Cerebellar cortex (tissue), 1 donor: ENCODE results near the gene FADS2.

Source experiments
- DNase-seq: peaks from one replicate; pipeline ENCODE4 v3.0.0-alpha.2; 2015; ENCODE audit warnings: low spot score

Gene FADS2

DNA sequence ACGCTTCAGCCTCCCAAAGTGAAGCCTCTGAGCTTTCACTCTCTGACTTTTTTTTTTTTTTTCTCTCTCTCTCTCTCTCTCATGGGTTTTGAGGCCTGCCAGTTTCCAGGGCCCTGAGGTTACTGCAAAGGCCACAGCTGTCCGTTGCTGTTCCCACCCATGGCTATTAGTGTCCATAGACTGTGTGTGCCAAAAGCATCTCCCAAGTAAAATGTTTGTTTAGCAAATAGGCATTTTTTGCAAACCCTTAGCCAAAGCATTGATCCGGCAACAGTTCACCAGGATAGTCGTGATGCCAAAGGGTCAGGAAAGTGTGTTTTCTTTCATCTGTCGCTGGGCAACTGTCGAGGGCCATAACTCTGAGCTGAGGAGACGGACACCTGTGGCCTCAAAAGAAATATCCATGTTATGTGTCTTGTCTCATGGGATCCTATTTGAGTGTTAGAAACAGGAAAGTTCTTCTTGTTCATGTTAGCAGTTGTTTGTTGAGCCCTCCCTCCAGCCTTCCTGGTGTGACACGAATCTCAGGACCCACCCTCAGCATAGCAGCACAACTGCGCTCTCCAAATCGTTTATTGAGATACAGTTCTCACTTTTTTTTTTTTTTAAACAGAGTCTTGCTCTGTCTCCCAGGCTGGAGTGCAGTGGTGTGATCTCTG, 18.4 kb downstream of the FADS2 start:
- no peak for DNase-seq

DNA sequence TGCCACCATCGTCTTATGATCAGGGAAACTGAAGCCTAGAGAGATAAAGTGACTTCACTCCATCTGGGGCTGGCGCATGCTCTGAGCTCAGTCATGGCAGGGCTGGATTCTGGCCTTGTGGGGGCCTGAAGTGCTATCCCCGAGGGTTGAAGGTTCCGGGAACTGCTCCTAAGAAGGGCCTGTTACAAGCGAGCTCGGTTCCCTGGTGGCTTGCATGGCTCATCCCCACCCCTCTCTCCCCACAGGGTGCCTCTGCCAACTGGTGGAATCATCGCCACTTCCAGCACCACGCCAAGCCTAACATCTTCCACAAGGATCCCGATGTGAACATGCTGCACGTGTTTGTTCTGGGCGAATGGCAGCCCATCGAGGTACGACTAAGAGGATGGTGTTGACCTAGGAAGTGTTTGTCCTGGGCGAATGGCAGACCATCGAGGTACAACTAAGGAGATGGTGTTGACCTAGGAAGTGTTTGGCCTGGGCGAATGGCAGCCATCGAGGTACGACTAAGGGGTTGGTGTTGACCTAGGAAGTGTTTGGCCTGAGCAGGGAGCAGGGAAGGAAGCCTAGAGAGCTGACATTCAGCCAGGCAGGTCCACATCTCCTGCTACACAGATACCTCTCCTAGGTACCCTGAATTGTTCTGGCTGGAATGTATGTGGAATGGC, 19.9 kb downstream of the FADS2 start:
- DNase-seq, result no peak

DNA sequence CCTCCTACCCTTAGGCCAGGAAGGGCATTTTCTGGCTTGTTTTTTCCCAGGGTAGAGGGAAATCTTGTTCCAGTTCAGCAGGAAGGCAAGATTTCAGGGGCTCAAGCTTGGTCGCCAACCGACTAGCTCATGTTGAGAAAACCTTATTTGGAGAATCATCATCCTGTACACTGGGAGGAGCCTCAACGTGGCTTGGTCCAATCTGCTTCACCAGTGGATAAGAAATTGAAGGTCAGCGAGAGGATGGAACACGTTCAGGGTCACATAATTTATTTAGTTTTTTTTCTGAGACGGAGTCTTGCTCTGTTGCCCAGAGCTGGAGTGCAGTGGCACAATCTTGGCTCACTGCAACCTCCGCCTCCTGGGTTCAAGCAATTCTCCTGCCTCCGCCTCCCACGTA, 20.5 kb downstream of the FADS2 start:
- DNase-seq, result no peak

DNA sequence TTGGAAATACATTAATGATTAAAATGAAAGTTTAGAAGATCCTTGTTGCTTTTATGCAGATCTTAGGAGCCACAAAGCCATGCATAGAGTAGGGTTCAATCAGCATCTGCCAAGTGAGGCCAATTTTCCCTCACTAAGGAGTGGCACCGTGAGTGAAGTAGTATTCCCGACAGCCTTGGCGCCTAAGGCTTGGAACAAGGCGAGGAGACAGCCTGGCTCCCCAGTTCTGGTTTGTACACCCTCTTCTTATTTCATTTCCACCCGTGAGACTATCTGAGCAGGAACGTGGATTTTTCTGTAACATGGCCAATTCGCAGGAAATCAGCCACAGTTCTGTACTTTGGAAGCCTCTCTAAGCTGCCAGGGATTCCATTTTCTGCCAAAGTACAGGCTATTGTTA, 22.6 kb downstream of the FADS2 start:
- no peak for DNase-seq

DNA sequence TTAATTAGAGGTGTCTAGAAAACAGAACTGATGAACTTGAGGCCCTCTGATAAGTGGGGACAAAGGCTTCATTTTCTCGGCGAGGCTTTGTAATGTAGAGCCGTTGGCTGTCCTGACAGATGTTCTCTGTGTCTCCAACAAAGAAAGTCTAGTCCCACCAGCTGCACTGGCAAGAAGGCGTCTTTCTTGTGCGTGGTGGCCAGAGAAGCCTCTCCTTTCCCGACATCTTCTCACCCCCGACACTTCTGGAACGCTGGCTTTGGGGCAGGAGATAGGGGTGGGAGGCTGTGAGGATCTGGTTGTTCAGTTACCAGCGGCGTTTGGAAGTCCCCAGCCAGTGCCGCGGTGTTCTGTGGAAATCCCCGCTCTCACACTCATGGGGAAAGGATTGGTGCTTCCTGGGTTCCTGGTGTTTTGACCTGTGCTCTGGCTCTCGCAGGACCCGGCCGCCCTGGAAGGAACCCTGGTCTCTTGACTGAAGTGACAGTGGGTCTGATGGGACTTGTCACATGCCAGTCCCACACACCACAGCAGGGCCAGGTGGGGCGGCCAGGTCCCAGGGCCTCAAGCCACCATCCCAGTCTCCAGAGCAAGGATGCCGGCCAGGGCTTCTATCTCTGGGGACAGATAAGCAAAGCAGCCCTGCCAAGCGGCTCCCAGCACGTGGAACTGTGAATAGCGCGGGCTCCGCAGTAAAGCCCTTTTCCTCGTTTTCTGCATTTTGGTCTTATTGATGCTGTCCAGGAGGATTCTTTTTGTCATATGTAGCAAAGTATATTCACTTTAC, 23.2 kb downstream of the FADS2 start:
- DNase-seq, result no peak

DNA sequence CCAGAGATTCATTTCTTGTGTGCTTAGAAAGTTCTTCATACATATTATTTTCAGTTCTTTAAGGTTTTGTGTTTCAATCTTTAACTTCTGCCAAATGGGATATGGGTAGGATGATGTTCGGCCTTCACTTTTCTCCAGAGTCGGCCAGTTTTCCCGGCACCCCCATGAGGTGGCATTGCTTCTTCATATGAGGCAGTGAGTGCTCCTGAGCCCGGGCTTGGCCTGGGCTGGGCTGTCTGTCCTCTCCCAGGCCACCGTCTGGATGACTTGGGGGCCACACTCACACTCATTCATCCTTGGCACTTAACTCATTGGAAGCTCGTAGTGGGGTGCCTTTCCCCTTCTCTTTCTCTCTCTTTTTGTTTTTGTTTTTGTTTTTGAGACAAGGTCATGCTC, 23.8 kb downstream of the FADS2 start:
- no peak for DNase-seq

DNA sequence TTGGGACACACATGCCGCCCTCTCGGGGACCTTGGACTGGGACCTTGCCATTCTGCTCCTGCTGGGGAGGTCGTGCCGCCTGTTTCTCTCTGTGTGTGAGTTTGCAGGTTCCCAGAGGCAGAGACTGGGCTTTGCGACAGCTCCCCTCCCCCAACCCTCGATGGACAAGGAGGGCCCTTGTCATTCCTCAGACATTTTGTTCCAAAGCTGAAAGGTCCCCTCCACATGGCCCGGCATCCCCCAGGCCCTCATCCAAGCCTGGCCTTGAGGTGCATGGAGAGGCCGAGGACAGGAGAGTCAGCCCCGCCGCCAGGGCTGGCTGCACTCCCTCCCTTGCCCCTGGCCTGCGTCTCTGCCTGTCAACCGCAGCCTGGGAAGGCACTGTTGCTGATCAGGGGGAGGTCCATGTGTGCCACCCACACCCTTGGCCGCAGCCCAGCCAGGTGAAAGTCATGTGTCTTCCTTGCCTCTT, 25.6 kb downstream of the FADS2 start:
- DNase-seq, result no peak

DNA sequence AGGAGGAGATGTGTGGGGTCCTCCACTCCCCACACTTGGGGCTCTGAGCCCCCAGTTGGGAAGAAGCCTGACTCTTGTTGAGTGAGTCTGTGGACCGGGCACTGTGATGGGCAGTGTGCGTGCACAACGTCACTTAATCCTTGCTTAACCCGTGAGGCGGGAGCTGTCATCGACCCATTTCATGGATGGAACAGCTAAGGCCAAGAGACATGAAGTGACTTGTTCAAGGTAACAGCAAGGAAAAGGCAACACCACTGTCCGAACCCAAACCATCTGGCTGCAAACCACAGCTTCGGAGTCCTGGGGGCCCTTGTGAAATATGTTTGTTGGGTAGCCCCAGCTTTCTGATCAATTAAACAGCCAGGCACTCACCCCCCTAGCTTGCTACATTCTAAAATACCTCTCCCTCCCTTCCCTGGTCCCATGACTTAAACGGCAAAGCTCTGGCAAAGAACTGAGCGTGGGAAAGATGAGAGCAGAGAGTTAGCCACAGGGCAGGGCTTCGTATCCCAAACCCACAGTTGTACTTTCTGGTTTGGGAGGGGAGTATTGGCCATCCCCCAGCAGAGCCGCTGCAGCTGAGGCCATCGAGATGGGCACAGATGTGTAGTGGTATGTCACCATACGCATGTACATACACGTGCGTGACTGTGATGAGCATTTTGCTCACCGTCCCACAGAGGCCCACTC, 26.3 kb downstream of the FADS2 start:
- DNase-seq, result no peak

DNA sequence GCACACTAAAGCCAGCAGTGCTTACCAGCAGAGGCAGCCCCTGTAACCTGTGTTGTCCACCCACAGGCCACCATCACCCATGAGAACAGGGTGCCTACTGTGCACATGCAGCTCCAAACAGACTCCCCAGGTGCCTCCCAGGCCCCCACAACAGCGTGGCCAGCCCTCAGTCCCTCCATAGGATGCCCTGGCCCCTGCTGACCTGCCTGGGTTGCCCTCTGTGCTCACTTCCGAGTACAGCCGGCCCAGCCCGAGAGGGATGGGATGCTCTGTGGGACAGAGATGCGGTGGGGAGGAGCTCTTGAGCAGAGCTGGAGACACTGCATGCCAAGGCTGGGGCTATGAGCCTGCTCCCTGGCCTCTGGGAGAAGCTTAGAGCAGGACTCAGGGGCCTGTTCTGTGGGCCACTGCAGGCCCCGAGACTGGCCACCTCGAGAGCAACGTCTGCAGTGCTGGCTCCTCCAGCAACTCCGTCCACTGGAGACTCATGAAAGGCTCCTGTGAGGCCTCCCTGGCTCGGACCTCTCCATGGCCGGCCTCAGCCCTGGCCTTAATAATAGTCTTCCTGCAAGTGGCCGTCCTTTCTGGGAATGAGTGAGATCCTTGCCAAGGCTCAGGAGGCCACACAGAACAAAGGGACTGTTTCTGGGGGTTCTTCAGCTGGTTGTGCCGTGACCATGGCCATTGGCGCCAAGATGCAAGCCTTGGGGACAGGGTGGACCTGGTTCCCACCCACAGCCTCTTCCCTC, 27.0 kb downstream of the FADS2 start:
- no peak for DNase-seq

DNA sequence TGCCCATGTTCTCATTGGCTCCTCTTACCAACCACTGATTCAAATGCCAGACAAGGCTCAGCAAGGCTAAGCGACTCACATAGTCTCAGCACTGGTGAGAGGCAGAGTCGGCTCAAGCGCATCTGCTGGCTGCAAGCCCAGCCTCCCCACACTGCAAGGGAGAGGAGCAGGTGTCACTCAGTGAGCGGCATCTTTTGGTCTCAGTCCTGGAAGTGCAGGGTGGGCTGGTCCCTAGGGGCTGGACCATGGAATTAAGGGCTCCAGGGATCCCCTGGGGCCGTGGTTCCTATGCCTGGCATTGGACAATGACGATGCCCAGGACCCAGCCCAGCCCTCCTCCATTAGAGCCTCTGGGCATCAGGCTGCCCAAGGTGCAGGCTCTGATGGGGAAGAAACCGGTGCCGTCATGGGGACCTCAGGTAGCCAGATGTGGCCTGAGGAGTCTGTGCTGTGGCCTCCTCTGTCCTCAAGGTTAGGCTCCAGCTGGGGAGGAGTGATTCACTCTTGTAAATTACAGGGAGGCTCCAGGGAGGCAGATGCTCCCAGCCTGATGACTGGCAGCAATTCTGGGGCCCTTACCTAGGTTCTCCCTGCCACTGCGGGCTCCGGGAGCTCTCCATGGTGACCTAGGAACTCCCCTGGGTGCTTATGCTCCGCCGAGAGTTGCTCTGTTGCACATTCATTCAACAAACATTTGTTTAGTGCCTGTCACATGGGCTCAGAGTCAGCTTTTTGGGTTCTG, 28.0 kb downstream of the FADS2 start:
- peak; percentile 27 for DNase-seq

DNA sequence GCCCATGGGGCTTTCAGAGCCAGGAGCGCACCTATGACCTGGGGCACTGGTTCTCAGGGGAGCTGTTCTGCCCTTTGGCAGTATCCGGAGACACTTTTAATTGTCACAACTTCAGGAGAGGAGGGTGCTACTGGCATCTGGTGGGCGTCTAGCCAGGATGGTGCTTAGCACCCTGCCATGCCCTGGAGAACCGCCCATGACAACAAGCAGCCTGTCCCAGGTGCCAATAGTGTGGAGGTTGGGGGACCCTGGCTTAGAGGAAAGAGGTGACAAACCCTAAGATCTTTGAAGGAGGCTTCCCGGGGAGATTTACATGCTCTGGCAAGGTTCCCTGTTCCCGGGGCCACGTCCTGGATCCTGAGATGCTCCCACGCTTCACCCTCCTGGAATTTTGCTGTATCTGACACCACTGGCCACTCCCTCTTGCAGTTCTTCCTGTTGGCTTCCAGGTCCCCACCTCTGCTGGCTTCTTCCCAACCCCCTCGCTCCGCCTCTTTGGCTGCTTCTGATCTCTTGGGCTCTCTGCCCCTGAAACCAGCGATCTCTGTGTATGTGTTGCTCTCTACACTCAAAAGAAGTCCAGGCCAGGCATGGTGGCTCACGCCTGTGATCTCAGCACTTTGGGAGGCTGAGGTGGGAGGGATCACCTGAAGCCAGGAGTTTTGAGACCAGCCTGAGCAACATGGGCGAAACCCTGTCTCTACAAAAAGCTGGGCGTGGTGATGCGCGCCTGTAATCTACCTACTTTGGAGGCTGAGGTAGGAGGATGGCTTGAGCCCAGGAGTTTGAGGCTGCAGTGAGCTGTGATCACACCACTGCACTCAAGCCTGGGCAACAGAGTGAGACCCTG, 32.2 kb downstream of the FADS2 start:
- DNase-seq, result no peak

DNA sequence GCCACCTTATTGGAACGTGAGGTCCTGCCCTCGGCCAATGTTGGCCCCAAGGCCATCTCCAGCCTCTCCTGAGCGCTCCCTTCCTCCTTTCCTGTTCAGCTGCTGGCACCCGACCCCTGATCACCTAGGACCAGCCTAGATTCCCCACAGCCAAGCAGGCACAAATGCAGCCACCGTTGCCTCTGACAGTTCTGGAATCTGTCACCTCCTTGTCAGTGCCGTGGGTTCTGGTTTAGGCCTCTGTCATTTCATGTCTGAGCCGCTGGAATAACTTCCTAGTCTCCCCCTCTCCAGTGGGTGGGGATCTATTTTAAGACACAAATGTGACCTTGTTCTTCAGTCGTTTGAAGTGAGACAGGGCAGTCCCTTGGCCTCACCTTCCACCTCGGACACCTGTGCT, 33.5 kb downstream of the FADS2 start:
- DNase-seq, result no peak

DNA sequence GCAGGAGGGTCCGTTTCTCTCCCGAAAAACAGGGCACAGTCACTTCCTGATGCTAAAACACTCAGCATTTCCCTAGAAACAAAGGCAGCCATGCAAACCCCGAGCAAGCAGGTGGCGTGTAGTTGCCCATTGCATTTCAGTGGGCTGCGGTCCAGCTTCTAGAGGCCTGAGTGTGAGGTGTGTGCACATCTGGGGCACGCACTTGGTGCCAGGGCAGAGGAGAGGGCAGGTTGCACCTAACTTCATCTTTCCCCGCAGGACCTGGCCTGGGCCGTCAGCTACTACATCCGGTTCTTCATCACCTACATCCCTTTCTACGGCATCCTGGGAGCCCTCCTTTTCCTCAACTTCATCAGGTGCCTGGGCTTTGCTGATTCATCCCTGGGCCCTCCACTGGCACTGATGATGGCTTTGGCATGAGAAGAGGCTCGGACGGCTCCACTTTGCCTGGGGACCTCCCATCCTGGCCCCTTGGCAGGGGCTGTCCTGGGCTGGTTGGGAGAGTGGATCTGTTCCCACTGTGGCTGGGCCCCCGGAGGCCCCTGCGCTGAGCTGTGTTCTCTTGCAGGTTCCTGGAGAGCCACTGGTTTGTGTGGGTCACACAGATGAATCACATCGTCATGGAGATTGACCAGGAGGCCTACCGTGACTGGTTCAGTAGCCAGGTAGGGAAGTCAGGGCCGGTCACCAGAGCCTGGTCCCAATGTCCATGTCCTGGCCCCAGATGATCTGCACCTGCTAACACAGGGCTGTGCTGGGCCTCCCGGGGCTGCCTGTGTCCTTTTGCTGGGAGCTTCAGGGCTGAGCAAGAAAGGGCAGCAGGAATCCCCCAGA, 34.8 kb downstream of the FADS2 start:
- DNase-seq, result no peak

DNA sequence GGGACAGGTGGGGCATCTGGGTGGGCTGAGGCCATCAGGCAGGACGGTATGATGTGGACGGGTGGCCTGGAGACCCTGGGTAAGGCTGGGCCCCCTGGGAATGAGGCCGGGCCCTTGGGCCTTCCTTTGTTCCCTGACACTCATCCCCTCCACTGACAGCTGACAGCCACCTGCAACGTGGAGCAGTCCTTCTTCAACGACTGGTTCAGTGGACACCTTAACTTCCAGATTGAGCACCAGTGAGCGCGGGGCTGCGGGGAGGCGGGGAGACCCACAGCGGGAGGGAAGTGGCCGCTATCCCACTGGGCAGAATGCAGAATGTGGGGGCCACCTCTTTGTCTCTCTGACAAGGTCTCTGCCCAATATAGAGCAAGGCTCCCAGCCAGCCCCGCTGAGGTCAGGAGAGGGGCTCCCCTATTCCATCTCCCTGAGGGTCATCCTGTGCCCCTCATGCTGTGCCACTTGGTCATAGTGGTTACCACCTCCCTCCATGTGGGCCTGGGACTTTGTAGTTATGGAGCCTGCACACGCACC, 35.5 kb downstream of the FADS2 start:
- DNase-seq, result no peak

DNA sequence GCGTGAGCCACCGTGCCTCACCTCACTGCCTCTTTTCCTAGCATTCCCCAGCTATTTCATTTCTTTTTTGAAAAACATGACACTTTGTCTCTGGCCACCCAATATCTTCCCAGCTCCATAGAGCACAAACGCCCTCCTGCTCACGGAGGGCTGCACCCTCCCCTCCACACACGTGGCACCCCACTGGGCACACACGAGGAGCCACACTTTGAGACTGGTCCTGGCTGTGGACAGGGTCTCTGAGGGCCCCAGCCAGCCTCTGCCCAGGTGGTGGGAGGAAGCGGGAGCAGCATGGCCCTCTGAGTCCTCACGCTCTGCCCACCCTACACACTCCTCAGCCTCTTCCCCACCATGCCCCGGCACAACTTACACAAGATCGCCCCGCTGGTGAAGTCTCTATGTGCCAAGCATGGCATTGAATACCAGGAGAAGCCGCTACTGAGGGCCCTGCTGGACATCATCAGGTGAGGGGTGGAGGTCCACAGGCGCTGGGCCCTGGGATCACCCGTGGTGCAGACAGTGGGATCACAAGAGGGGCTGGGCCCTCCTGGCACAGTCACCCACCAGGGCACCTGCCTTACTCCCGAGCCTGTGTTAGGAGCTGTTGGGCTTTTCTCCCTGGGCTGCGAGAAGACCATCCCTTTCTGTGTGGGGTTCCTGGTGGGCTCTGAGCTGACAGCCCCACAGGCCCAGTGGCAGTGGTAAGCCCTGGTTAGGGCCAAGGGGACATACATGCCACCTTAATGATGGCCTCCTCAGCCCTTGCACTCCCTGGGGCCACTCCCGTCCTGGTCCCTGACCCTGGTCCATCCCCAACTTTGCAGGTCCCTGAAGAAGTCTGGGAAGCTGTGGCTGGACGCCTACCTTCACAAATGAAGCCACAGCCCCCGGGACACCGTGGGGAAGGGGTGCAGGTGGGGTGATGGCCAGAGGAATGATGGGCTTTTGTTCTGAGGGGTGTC, 37.0 kb downstream of the FADS2 start:
- no peak for DNase-seq

DNA sequence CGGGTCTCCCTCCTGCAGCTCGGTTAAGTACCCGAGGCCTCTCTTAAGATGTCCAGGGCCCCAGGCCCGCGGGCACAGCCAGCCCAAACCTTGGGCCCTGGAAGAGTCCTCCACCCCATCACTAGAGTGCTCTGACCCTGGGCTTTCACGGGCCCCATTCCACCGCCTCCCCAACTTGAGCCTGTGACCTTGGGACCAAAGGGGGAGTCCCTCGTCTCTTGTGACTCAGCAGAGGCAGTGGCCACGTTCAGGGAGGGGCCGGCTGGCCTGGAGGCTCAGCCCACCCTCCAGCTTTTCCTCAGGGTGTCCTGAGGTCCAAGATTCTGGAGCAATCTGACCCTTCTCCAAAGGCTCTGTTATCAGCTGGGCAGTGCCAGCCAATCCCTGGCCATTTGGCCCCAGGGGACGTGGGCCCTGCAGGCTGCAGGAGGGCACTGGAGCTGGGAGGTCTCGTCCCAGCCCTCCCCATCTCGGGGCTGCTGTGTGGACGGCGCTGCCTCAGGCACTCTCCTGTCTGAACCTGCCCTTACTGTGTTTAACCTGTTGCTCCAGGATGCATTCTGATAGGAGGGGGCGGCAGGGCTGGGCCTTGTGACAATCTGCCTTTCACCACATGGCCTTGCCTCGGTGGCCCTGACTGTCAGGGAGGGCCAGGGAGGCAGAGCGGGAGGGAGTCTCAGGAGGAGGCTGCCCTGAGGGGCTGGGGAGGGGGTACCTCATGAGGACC, 38.3 kb downstream of the FADS2 start:
- DNase-seq, result no peak

DNA sequence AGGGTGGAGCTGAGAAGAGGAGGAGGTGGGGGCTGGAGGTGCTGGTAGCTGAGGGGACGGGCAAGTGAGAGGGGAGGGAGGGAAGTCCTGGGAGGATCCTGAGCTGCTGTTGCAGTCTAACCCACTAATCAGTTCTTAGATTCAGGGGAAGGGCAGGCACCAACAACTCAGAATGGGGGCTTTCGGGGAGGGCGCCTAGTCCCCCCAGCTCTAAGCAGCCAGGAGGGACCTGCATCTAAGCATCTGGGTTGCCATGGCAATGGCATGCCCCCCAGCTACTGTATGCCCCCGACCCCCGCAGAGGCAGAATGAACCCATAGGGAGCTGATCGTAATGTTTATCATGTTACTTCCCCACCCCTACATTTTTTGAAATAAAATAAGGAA, 38.9 kb downstream of the FADS2 start:
- DNase-seq, result no peak
